ENCODE results near the gene SKIL.

DNA sequence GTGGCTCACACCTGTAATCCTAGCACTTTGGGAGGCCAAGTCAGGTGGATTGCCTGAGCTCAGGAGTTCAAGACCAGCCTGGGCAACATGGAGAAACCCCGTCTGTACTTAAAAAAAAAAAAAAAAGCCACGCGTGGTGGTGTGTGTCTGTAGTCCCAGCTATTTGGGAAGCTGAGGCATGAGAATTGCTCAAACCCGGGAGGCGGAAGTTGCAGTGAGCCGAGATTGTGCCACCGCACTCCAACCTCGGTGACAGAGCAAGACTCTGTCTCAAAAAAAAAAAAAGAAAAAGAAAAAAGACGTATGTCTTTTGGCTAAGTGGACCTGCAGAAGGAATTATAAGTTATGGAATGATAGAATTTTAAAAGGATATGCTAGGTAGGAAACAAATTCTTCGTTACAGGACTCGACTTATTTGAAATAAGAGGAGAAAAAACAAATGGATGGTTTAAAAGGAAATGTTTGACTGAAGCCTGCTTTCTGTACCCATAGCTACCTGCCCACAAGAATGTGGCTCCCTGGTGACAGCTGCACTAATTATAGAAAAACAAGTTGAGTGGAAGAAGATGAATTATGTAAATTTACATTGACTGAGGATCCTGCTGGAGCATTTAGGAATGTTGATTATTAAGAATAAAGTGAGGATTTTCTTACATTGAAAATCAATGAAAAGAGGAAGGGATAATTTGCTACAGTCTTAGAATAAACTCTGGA lies 36.0 kb upstream of the SKIL start:
- TF ChIP-seq, protein P1, sequence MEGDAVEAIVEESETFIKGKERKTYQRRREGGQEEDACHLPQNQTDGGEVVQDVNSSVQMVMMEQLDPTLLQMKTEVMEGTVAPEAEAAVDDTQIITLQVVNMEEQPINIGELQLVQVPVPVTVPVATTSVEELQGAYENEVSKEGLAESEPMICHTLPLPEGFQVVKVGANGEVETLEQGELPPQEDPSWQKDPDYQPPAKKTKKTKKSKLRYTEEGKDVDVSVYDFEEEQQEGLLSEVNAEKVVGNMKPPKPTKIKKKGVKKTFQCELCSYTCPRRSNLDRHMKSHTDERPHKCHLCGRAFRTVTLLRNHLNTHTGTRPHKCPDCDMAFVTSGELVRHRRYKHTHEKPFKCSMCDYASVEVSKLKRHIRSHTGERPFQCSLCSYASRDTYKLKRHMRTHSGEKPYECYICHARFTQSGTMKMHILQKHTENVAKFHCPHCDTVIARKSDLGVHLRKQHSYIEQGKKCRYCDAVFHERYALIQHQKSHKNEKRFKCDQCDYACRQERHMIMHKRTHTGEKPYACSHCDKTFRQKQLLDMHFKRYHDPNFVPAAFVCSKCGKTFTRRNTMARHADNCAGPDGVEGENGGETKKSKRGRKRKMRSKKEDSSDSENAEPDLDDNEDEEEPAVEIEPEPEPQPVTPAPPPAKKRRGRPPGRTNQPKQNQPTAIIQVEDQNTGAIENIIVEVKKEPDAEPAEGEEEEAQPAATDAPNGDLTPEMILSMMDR (IDR thresholded peaks at IDR 0.05) = no peak
- no peak for TF ChIP-seq POLR2A (IDR thresholded peaks at IDR 0.05)
- no peak for TF ChIP-seq EP300 (IDR thresholded peaks at IDR 0.05)
- no peak for TF ChIP-seq POLR2AphosphoS5 (IDR thresholded peaks at IDR 0.05)

Measured in stomach (tissue), 4 donors.